Measurements from ENCODE around the gene ABR.
"Not testable (repeated sequence)": the region's sequence is repeated elsewhere in the genome, so short reads cannot be mapped to it uniquely, and the experiment has no call there.

The ABR gene

DNA sequence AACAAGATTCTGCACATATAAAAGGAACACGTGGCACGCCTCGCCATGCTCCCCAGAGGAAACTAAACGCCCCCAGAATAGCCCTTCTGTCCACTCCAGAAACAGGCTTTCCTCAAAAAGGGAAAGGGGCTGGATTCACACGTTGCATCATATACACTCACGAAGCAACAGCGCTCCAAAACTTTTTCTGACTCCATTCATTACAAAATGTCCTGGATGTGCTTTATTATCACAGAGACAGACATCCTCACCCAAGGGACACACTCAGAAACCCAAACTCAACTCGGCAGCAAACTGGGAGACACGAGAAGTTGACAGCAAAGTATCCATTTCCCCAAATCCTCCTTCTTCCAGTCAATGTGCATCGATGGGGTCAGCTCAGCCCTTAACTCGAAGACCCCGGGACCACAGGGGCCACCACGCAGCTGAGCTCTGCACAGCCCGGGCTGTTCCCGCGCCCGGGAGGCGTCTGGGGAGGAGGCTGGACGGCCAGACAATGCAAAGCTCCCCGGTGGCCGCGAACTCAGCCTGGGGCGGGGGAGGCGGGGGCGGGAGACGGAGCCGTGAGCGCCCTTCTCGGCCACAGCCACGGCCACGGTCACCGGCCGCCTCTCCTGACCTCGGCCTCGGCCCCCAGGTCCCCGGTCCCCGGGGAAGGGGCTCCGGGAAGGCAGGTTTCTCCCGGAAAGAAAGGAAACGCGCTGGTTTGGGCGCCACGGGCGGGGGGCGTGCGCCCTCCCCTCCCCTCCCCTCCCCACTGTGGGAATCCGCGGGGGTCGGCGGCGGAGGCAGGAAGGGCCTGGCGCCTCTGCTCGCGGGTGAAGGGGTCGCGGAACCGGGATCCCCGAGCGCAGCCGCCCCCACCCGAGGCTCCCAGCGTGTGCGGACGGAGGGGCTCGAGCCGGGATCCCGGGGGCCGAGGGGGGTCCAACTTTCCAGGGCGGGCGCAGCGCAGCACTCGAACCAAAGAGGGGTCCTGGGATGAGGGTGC lies 201.4 kb downstream of the ABR start:
- DNase-seq, result no peak

DNA sequence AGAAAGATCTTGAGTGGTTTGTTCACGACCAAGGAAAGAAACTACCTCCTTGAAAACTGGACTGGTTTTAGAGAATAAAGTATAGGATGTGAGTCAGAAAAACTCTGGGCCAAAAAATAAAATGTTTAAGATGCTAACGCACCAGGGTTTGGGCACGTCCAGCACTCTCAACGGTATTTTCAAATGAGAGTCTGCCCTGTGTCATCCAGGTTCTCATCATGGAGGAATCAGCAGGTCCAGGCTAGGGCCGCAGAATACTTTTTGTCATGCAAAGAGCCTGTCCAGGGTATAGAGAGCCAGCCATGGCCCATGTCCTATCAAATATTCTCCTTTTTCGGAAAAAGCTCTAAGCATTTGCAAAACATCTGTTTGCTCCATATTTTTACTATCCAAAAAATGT lies 202.6 kb downstream of the ABR start:
- no peak for DNase-seq

- DNase-seq, result no peak
Measured at GRCh38 chr17:976312-976711, 203.5 kb downstream of the ABR start.

DNA sequence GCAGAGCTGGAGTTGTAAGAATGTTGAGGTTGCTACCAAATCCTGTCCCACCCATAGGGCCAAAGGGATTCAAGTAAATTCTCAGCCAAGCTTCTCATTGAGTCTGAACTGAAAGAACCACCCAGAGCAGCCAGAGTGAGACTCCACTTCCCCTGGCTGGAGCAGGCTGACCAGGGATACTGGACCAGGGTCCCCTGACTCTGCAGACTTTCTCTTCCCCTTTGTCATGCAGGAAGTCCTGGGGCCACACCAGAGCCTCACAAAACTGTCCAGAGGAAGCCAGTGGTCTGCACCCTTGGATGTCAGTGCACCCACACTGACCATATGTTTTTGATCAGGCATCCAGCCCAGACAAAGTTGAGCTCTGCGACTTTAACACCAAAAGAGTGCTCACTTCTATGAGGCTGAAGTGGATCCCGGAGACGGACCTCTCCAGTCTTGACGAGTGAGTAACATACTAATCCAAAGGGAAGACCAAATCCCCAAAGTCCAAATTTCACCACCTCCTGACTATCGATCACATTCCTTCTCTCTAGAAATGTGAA lies 204.3 kb downstream of the ABR start:
- DNase-seq, result no peak

- not testable (repeated sequence) for DNase-seq
Measured at GRCh38 chr17:974778-975177, 205.0 kb downstream of the ABR start.

DNA sequence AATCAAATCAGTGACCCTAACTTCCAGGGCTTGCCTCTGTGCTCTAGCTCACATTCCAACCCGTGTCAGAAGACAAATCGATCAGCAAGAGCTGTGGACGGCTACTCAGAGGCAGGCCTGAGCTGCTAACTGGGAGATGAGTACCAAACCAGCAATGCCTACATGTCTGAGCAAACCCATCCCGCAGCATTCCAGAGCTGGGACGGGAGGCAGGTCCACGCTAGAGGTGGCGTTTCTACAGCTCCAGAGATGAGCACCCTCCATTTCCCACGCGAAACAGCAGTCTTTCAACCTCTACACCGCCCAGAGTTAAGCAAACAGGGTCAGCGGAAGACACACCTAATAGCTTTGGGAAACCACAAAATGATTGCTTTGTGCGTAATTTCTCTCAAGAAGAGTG lies 206.7 kb downstream of the ABR start:
- no peak for DNase-seq

DNA sequence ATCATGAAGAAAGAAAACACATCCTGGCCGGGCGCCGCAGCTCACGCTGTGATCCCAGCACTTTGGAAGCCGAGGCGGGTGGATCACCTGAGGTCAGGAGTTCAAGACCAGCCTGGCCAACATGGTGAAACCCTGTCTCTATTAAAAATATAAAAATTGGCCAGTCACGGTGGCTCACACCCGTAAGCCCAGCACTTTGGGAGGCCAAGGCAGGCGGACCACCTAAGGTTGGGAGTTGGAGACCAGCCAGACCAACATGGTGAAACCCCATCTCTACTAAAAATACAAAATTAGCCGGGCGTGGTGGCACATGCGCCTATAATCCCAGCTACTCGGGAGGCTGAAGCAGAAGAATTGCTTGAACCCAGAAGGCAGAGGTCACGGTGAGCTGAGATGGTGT lies 207.9 kb downstream of the ABR start:
- not testable (repeated sequence) for DNase-seq

DNA sequence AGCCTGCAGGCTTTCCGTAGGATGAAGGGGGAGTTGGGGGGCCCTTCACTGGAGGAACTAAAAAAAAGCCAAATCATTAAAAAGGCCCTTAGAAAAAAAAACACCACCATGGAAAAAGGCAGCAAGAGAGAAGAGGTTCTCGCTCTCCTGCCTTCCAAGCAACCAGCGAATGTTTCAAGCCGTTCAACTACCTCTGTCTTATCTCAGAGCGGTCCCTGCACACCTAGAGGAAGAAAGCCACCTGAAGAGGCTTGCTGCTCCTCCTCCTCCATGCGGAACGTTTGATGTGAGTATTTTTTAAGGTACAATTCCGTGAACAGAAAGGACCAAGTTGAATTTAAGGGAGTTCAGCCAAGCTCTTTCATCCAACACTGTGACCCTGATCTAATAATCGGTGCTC lies 209.4 kb downstream of the ABR start:
- DNase-seq, result no peak

DNA sequence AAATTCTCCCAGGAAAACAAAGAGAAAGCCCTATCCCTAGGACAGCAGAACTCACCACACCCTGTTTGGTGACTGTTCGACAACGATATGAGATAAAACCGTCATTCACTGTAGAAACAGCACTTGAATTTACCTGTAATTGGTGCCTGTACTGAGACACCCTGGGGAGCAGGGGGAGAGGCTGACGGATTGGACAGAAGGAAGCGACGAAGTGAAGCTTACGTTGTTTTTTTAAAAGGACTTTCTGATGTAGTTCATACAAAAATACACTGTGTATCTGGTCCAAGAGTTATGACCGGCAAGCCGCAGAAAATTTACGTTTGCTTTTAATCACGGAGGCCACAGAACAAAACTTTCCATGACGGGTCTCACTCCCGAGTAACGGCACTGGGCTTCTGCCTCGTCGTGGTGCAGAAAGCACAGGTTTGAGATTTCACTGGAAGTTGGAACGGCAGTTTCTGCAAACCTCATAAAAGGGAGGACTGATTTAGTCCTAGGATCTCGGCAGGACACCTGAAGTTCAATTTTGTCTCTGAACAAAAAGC lies 209.9 kb downstream of the ABR start:
- no peak for DNase-seq

GRCh38 chr17:968812-969730 lies 210.7 kb downstream of the ABR start:
- no peak for DNase-seq

DNA sequence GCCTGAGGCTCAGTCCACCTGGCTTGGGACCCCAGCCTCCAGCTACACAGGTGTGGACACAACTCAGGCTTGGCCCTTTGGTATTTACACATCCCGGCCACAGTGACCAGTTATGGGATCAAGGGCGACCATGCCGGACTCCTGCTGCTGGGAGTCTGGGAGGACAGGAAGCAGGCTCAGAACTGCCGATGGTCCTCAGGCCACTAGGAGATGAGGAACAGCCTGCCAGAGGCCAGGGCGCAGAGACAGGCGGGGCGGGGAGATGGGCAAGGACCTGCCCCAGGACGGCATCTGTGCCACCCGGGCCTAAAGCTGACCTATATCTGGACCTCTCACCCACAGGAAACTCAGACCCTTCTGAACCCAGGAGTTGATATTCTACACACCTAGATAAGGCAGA lies 212.7 kb downstream of the ABR start:
- no peak for DNase-seq

DNA sequence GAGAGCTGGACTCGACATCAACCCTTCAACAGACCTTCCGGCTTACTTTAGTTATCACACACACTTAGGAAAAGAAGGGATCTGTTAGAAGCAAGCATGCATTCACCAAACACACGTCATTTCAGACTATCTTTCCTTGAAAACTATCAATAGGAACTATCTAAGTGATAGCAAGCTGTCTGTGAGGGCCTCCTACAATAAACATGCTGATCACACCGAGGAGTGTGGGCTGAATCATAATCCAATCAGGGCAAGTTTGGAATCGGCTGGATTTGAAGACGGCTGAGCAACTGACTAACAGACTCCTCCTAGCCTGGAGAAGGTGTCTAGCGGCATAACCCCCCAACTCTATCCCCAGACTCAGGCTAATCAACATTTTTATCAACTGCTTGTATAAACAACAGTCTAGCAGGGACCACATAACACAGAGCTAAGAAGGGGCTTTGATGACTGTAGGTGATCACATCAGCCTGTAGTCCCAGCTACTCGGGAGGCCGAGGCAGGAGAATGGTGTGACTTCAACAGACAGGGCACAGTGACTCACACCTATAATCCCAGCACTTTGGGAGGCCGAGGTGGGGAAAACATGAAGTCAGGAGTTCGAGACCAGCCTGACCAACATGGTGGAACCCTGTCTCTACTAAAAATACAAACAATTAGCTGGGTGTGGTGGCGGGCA lies 214.3 kb downstream of the ABR start:
- DNase-seq, result no peak

DNA sequence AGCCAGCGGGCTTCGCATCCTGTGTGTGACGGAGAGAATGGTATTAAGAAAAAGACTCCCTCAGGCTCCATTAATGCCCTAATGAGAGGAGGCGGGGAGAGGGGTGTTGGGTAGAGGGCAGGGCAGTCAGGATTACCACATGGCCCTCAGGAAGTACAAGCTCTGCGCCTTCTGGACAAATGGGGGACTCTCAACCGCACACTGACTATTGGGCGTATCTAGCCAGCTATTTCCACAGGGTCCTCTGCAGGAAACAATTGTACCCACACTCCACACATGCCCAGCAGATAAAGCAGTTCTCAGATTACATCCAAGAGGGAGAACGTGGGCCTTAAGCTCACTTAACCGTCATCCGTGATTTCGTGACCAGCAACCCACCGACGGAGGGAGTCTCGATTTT lies 214.9 kb downstream of the ABR start:
- DNase-seq, result no peak

- no peak for DNase-seq
Measured at GRCh38 chr17:962670-963069, 217.1 kb downstream of the ABR start.

DNA sequence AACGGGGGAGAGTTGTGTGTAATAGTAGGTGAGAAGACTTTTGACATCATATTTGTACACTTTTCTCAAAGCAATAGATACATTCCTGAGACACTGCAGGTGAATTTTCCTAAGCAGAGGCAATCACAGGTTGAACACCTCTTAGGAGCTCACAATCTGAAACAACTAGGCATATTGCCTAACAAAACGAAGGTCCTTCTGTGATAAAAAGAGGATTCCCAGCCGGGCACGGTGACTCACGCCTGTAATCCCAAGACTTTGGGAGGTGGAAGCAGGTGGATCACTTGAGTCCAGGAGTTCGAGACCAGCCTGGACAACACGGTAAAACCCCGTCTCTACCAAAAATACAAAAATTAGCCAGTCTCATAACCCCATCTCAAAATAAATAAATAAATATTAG lies 217.6 kb downstream of the ABR start:
- no peak for DNase-seq

GRCh38 chr17:958712-959451 lies 220.9 kb downstream of the ABR start:
- DNase-seq, result no peak

DNA sequence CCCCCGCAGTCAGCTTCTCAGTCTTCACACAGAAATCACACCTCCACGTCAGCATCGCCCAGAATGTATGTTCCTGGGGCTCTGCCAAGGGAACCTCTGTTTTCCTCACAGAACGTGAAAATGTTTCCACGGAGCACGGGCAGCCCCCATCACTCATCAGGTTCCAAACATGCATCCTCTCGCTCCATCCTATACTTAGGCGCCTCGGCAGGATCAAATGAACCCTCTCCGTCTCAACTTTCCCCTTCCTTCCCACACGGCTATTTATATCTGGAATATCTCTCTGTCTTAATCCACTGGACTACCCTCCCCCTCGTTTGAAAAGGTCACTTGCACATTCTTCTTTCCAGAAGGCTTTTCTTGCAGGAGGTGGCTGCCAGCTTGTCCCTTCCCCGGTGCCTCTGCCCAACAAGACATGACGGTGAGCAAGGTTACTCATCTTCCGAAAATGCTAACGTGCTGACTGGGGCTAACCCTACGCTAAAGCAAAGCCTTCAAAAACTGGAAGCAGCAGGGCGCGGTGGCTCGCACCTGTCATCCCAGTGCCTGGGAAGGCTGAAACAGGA lies 221.8 kb downstream of the ABR start:
- no peak for DNase-seq

GRCh38 chr17:956905-957304 lies 222.9 kb downstream of the ABR start:
- no peak for DNase-seq

DNA sequence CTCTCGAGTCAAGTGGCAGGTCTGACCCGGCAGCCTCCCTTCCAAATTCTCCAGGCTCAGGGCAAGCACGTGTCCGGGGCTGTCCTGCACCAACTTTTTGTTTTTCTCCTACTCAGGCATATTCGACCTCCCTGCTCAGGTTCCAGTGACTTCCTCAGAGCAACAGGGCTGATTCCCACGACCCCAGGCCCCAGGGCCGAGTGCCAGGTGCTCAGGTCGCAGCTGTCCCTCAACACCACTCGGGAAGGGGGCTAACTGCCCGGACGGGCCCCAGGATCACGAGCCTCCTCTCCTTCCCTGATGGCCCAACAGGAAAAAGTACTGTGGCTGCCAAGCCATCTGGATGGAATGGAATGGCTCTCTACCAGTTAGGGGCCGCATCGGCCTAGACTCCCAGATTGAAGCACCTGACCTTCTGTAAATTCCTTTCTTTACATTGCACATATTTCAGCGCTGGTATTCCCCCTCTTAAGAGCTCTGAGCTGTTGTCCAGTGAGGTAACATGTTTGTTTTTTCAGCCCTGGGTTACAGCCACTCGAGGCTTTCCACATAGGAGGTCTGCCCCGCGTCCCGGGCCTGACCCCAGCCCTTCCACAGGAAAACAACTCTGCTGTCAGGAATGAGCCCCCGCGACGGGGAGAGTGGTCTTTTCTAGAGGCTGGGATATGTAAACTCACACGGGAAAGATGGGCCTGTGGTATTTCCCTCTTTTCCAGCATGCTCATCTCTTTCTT lies 225.2 kb downstream of the ABR start:
- DNase-seq, result no peak

GRCh38 chr17:953767-954166 lies 226.0 kb downstream of the ABR start:
- no peak for DNase-seq

Data from NCI-H446 (cell line).